Lung microvascular endothelial cell (primary cell): ENCODE measurements around the gene ACP4. TPM values are rescaled to one million over a fixed set of nuclear protein-coding genes. Genes with fewer than 3 reads are reported as not detected.

Source experiments
- DNase-seq, 2 donors: peaks; one replicate each; pipeline versions ENCODE4 v3.0.0 to v3.0.0-alpha.2; 2010; ENCODE audit warnings: low read depth in 2 of 2
- total RNA-seq: library from RNA; depleted of rRNA; stranded (reverse); fragments of >200 nt; gene quantifications from 2 replicates; pipeline ENCODE4 v1.2.1, GENCODE V29; 2014

The ACP4 gene
- total RNA-seq, 1 donor from 2014 or later: not detected

GRCh38 chr19:50821248-50821612 lies 31.0 kb downstream of the ACP4 start:
- no peak for DNase-seq

- no peak for DNase-seq
These were observed 31.4 kb downstream of the ACP4 start for GRCh38 chr19:50821622-50822021.

GRCh38 chr19:50822661-50823208 lies 32.5 kb downstream of the ACP4 start:
- DNase-seq: no peak

GRCh38 chr19:50823389-50824042 lies 33.3 kb downstream of the ACP4 start, which contains the start of gene KLK1:
Gene KLK1, minus strand, starts transcription at chr19:50823787. Its CDS starts 39 bp downstream, at chr19:50823748.
- DNase-seq: no peak

- no peak for DNase-seq
These were observed 36.5 kb downstream of the ACP4 start for GRCh38 chr19:50826492-50827240.

GRCh38 chr19:50827476-50827875 lies 37.3 kb downstream of the ACP4 start:
- DNase-seq: no peak

- no peak for DNase-seq
These were observed 39.6 kb downstream of the ACP4 start for GRCh38 chr19:50829801-50830200.

- DNase-seq: no peak
These were observed 40.2 kb downstream of the ACP4 start for GRCh38 chr19:50830266-50831025.

GRCh38 chr19:50831026-50831396 lies 40.8 kb downstream of the ACP4 start:
- DNase-seq: no peak

- DNase-seq: no peak
These were observed 42.5 kb downstream of the ACP4 start for GRCh38 chr19:50832666-50833065.

GRCh38 chr19:50833117-50833801 lies 43.0 kb downstream of the ACP4 start, which contains the start of gene KLK15:
Gene KLK15, minus strand, starts transcription at chr19:50833574. Its CDS starts 2,082 bp downstream, at chr19:50831492.
- DNase-seq: no peak

- no peak for DNase-seq
These were observed 43.6 kb downstream of the ACP4 start for GRCh38 chr19:50833802-50834167.

GRCh38 chr19:50835103-50835784 lies 45.0 kb downstream of the ACP4 start:
- peak in 1 of 2 donors; percentile 5 for DNase-seq

GRCh38 chr19:50835785-50836542 lies 45.7 kb downstream of the ACP4 start:
- DNase-seq: peak; percentile 57 to 74

- no peak for DNase-seq
These were observed 46.5 kb downstream of the ACP4 start for GRCh38 chr19:50836543-50837195.

- DNase-seq: no peak
These were observed 47.1 kb downstream of the ACP4 start for GRCh38 chr19:50837300-50837699.

GRCh38 chr19:50838239-50838638 lies 48.0 kb downstream of the ACP4 start:
- DNase-seq: no peak

GRCh38 chr19:50839712-50840655 lies 49.8 kb downstream of the ACP4 start:
- no peak for DNase-seq
